SK-N-MC (cell line): ENCODE measurements around the gene PKN3.

Experiments used
- EZH2 ChIP-seq: fragments of 200-600 bp; sonication (generic); IDR thresholded peaks from one replicate; pipeline ENCODE4 v1.6.1; 2017; ENCODE audit warnings: antibody characterized with exemption
- FOXP2 ChIP-seq: optimal IDR thresholded peaks from 2 replicates; pipeline ENCODE3; 2011; ENCODE audit warnings: mild to moderate bottlenecking, moderate library complexity; ENCODE audit not compliant: insufficient read depth; ENCODE audit errors: extremely low read length, control extremely low read depth
- POLR2AphosphoS5 ChIP-seq: IDR thresholded peaks from 2 replicates; pipeline ENCODE4 v1.6.1; 2012; ENCODE audit warnings: mild to moderate bottlenecking, low read depth, low read length, borderline replicate concordance

DNA sequence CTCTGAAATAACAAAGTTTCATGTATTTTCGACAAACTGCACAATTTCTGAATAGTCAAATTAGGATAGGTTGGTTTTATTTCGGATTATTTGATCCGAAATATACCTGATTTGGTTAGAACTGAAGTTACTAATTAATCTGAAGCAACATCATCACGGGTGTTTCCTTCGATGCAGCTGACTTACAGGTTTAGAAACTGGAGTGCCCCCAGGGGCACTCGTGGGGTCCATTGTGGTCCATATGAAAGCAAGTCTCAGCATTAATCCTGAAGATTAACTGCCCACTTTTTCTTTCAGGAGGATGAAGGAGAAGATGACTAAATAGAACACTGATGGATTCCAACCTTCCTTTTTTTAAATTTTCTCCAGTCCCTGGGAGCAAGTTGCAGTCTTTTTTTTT lies 8.0 kb upstream of the PKN3 start:
- TF ChIP-seq POLR2AphosphoS5 (no peak), FOXP2 (no peak), EZH2 (no peak)
